H9 (cell line): ENCODE data around the gene HNRNPF. TPM values are rescaled to one million over a fixed set of nuclear protein-coding genes. Genes with fewer than 3 reads are reported as not detected.

Source experiments
- DNase-seq: peaks from one replicate; pipeline ENCODE4 v3.0.0-alpha.2; 2017
- H2AFZ ChIP-seq: one replicate; pipeline ENCODE4 v1.6.1; 2013; ENCODE audit warnings: mild to moderate bottlenecking, low read length, control low read depth, moderate library complexity
- H2AK5ac ChIP-seq: 2 replicates; pipeline ENCODE4 v1.6.1; 2013; ENCODE audit warnings: low read length, control low read depth, mixed read lengths; ENCODE audit not compliant: insufficient read length
- H2BK120ac ChIP-seq: one replicate; pipeline ENCODE4 v1.6.1; 2013; ENCODE audit warnings: low read depth, mild to moderate bottlenecking, low read length, control low read depth, inconsistent platforms; ENCODE audit not compliant: poor library complexity, severe bottlenecking
- H2BK12ac ChIP-seq: 2 replicates; pipeline ENCODE4 v1.6.1; 2013; ENCODE audit warnings: low read length, control low read depth, mixed read lengths, low read depth; ENCODE audit not compliant: insufficient read length
- H2BK15ac ChIP-seq: 2 replicates; pipeline ENCODE4 v1.6.1; 2013; ENCODE audit warnings: low read depth, low read length, control low read depth
- H2BK20ac ChIP-seq: one replicate; pipeline ENCODE4 v1.6.1; 2013; ENCODE audit warnings: low read depth, mild to moderate bottlenecking, low read length, control low read depth, inconsistent platforms; ENCODE audit not compliant: poor library complexity, severe bottlenecking
- H2BK5ac ChIP-seq: 2 replicates; pipeline ENCODE4 v1.6.1; 2013; ENCODE audit warnings: low read length, control low read depth, mixed read lengths; ENCODE audit not compliant: insufficient read length
- H3K14ac ChIP-seq: 2 replicates; pipeline ENCODE4 v1.6.1; 2013; ENCODE audit warnings: low read length, control low read depth; ENCODE audit not compliant: insufficient read depth
- H3K18ac ChIP-seq: 2 replicates; pipeline ENCODE4 v1.6.1; 2013; ENCODE audit warnings: low read depth, mild to moderate bottlenecking, mixed read lengths, low read length, control low read depth; ENCODE audit not compliant: insufficient read length
- H3K23ac ChIP-seq: 2 replicates; pipeline ENCODE4 v1.6.1; 2013; ENCODE audit warnings: low read length, control low read depth, mixed read lengths, low read depth; ENCODE audit not compliant: insufficient read length
- H3K23me2 ChIP-seq: 2 replicates; pipeline ENCODE4 v1.6.1; 2013; ENCODE audit warnings: low read depth, mild to moderate bottlenecking, mixed read lengths, low read length, control low read depth; ENCODE audit not compliant: insufficient read length, poor library complexity, severe bottlenecking
- H3K27ac ChIP-seq: 2 replicates; pipeline ENCODE4 v1.5.1; 2013; ENCODE audit warnings: low read length, control low read depth, mixed read lengths, low read depth; ENCODE audit not compliant: insufficient read length
- H3K27me3 ChIP-seq: 2 replicates; pipeline ENCODE4 v1.6.1; 2013; ENCODE audit warnings: low read length, control low read depth, inconsistent platforms; ENCODE audit not compliant: insufficient read depth
- H3K4ac ChIP-seq: 2 replicates; pipeline ENCODE4 v1.6.1; 2013; ENCODE audit warnings: low read depth, mild to moderate bottlenecking, control low read depth, inconsistent platforms, low read length, moderate library complexity
- H3K4me1 ChIP-seq: 2 replicates; pipeline ENCODE4 v1.6.1; 2013; ENCODE audit warnings: low read length, control low read depth, inconsistent platforms; ENCODE audit not compliant: insufficient read depth
- H3K4me2 ChIP-seq: 2 replicates; pipeline ENCODE4 v1.6.1; 2013; ENCODE audit warnings: low read length, control low read depth, mixed read lengths; ENCODE audit not compliant: insufficient read length, insufficient read depth
- H3K56ac ChIP-seq: 2 replicates; pipeline ENCODE4 v1.6.1; 2013; ENCODE audit warnings: low read depth, mild to moderate bottlenecking, mixed read lengths, low read length, control low read depth; ENCODE audit not compliant: insufficient read length
- H3K79me1 ChIP-seq: 2 replicates; pipeline ENCODE4 v1.6.1; 2013; ENCODE audit warnings: low read depth, mild to moderate bottlenecking, moderate library complexity, low read length, control low read depth, inconsistent platforms; ENCODE audit not compliant: insufficient read depth, poor library complexity, severe bottlenecking
- H3K79me2 ChIP-seq: 2 replicates; pipeline ENCODE4 v1.6.1; 2013; ENCODE audit warnings: low read length, control low read depth, inconsistent platforms; ENCODE audit not compliant: insufficient read depth
- H3K9ac ChIP-seq: 2 replicates; pipeline ENCODE4 v1.6.1; 2013; ENCODE audit warnings: low read length, control low read depth, mixed read lengths; ENCODE audit not compliant: insufficient read length; ENCODE audit errors: extremely low read depth
- H3K9me3 ChIP-seq: one replicate; pipeline ENCODE4 v1.6.1; 2013; ENCODE audit warnings: low read depth, low read length, inconsistent platforms; ENCODE audit not compliant: control insufficient read depth
- H3T11ph ChIP-seq: one replicate; pipeline ENCODE4 v1.6.1; 2013; ENCODE audit warnings: mild to moderate bottlenecking, low read length, control low read depth, inconsistent platforms
- H4K20me1 ChIP-seq: one replicate; pipeline ENCODE4 v1.6.1; 2013; ENCODE audit not compliant: control insufficient read depth, insufficient read length, insufficient read depth
- H4K5ac ChIP-seq: 2 replicates; pipeline ENCODE4 v1.6.1; 2013; ENCODE audit warnings: low read depth, mild to moderate bottlenecking, mixed read lengths, low read length, control low read depth; ENCODE audit not compliant: insufficient read length
- H4K8ac ChIP-seq: replicated peaks from 2 replicates; pipeline ENCODE4 v1.6.1; 2013; ENCODE audit warnings: low read length, control low read depth, mixed read lengths, low read depth; ENCODE audit not compliant: insufficient read length
- H4K91ac ChIP-seq: 2 replicates; pipeline ENCODE4 v1.6.1; 2013; ENCODE audit warnings: low read depth, mild to moderate bottlenecking, moderate library complexity, mixed read lengths, low read length, control low read depth; ENCODE audit not compliant: insufficient read length
- H3K27ac Mint-ChIP-seq, 3 experiments: 2 replicates in 2 of 3; 3 replicates in 1 of 3; pipeline ENCODE4 v1.8.0; 2020 to 2021; ENCODE audit warnings: mixed read lengths in 3 of 3, mild to moderate bottlenecking in 1 of 3, moderate library complexity in 1 of 3
- H3K27me3 Mint-ChIP-seq: 2 replicates; pipeline ENCODE4 v1.8.0; 2021; ENCODE audit warnings: low read depth, mild to moderate bottlenecking, moderate library complexity, mixed read lengths
- H3K36me3 Mint-ChIP-seq, 3 experiments: 2 replicates in 2 of 3; 3 replicates in 1 of 3; pipeline ENCODE4 v1.8.0; 2020 to 2021; ENCODE audit warnings: low read depth in 3 of 3, mixed read lengths in 3 of 3; ENCODE audit not compliant: insufficient read depth in 1 of 3
- H3K4me1 Mint-ChIP-seq, 2 experiments: 2 replicates each; pipeline ENCODE4 v1.8.0; 2020; ENCODE audit warnings: mixed read lengths in 2 of 2
- H3K4me3 Mint-ChIP-seq, 2 experiments: 2 replicates in 1 of 2; 3 replicates in 1 of 2; pipeline ENCODE4 v1.8.0; 2020 to 2021; ENCODE audit warnings: mild to moderate bottlenecking in 2 of 2, mixed read lengths in 2 of 2, moderate library complexity in 1 of 2
- H3K9me3 Mint-ChIP-seq, 2 experiments: 2 replicates in 1 of 2; 3 replicates in 1 of 2; pipeline ENCODE4 v1.8.0; 2020; ENCODE audit warnings: mild to moderate bottlenecking in 2 of 2, mixed read lengths in 2 of 2, moderate library complexity in 1 of 2
- WGBS: extraction: QIAGEN DNeasy Blood & Tissue Kit; methylation state at CpG from one replicate; pipeline ENCODE4 v1.1.7; 2013; ENCODE audit warnings: missing lambda C conversion rate, low lambda C conversion rate, mixed read lengths; ENCODE audit not compliant: insufficient read length; ENCODE audit errors: extremely low coverage; 5-methylcytosine and 5-hydroxymethylcytosine counted together
- total RNA-seq: library from RNA; stranded (reverse); gene quantifications from 2 replicates; pipeline ENCODE4 v1.2.1, GENCODE V29; 2021
- TF ChIP-seq, protein P1 (sequence below): fragments of 200-600 bp; sonication (generic); conservative IDR thresholded peaks from 3 replicates; pipeline ENCODE4 v1.8.0; 2021; ENCODE audit warnings: antibody characterized with exemption, mild to moderate bottlenecking

Gene HNRNPF
- total RNA-seq, 1 experiment from 2014 or later = 411 TPM

- no peak overlapping the region for H2BK20ac ChIP-seq
- no peak overlapping the region for H3K18ac ChIP-seq
- H4K5ac ChIP-seq = no peak overlapping the region
- H4K8ac ChIP-seq = no peak overlapping the region
- H3K79me1 ChIP-seq = no peaks in the 10 kb centered on the region
- H2AK5ac ChIP-seq = no peak overlapping the region
- Mint-ChIP-seq H3K27ac (no peak overlapping the region), H3K27me3 (no peaks in the 10 kb centered on the region; the same call in 1 of the 2 replicates), H3K4me3 (no peak overlapping the region), H3K4me1 (peaks cover 24% of the 10 kb centered on the region in 2 experiments), H3K36me3 (peaks cover 1 to 7% (median 3%) of the 10 kb centered on the region in 3 experiments; a peak in 5 of 7 replicates), H3K9me3 (no peaks in the 10 kb centered on the region; a peak in 1 of 5 replicates)
- no peak overlapping the region for H2BK15ac ChIP-seq
- WGBS = no CpG with 5 or more reads among the region's 5 CpGs
- no peak overlapping the region for H3K56ac ChIP-seq
- no peaks in the 10 kb centered on the region for H3K23me2 ChIP-seq
- H2BK5ac ChIP-seq = no peak overlapping the region
- H2BK12ac ChIP-seq = no peak overlapping the region
- H3K14ac ChIP-seq = no peak overlapping the region
- no peak overlapping the region for H3K4me2 ChIP-seq
- H3K23ac ChIP-seq = no peak overlapping the region
- H2BK120ac ChIP-seq = no peak overlapping the region
- H3K4ac ChIP-seq = no peak overlapping the region
- no peaks in the 10 kb centered on the region for H3K4me1 ChIP-seq
- no peak overlapping the region for H3K9ac ChIP-seq
- no peaks in the 10 kb centered on the region for H3K27me3 ChIP-seq
- DNase-seq = no peak
- no peaks in the 10 kb centered on the region for H3K9me3 ChIP-seq
- no peak overlapping the region for H4K91ac ChIP-seq
- TF ChIP-seq, protein P1, sequence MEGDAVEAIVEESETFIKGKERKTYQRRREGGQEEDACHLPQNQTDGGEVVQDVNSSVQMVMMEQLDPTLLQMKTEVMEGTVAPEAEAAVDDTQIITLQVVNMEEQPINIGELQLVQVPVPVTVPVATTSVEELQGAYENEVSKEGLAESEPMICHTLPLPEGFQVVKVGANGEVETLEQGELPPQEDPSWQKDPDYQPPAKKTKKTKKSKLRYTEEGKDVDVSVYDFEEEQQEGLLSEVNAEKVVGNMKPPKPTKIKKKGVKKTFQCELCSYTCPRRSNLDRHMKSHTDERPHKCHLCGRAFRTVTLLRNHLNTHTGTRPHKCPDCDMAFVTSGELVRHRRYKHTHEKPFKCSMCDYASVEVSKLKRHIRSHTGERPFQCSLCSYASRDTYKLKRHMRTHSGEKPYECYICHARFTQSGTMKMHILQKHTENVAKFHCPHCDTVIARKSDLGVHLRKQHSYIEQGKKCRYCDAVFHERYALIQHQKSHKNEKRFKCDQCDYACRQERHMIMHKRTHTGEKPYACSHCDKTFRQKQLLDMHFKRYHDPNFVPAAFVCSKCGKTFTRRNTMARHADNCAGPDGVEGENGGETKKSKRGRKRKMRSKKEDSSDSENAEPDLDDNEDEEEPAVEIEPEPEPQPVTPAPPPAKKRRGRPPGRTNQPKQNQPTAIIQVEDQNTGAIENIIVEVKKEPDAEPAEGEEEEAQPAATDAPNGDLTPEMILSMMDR = no peak; the same call in 1 of the 3 replicates
- no peak overlapping the region for H3T11ph ChIP-seq
- no peak overlapping the region for H2AFZ ChIP-seq
- H4K20me1 ChIP-seq = no peaks in the 10 kb centered on the region
- no peaks in the 10 kb centered on the region for H3K79me2 ChIP-seq
- H3K27ac ChIP-seq = no peak overlapping the region
Measured at GRCh38 chr10:43380610-43381222, 28.3 kb downstream of the HNRNPF start.
